Testis (tissue), 2 donors: Measurements from ENCODE around the gene GSN.

Source experiments
- CTCF ChIP-seq, 3 experiments: fragments of 450-650 bp in 2 of 3; fragments of 200-600 bp in 1 of 3; sonication (generic) in 1 of 3; IDR thresholded peaks; one replicate each; pipeline ENCODE4 v1.5.1; 2016 to 2019; ENCODE audit warnings: antibody characterized with exemption in 3 of 3, mild to moderate bottlenecking in 2 of 3, moderate library complexity in 1 of 3
- POLR2A ChIP-seq: fragments of 450-650 bp; IDR thresholded peaks from one replicate; pipeline ENCODE4 v1.6.1; 2017; ENCODE audit warnings: antibody characterized with exemption, mild to moderate bottlenecking, moderate library complexity

- no peak for TF ChIP-seq CTCF (IDR thresholded peaks at IDR 0.05)
- TF ChIP-seq POLR2A: no peak
These were observed 28.1 kb upstream of the GSN start for GRCh38 chr9:121239851-121240250.
